ENCODE results near the gene TRAK1. TPM values are rescaled to one million over a fixed set of nuclear protein-coding genes. Genes with fewer than 3 reads are reported as not detected.

Gene TRAK1
- total and polyA plus RNA-seq, 10 of the 15 experiments (the other 5 are each of a cell fraction or from before 2014, with no cell fraction given) = 6.6 to 46.2 (median 23.7) TPM

GRCh38 chr3:42205800-42206514, 114.8 kb downstream of the TRAK1 start (continued):
- TF ChIP-seq NFIC (IDR thresholded peaks at IDR 0.05; ENCODE audit: low read depth, low read length) (0 out of 2 replicates have a peak, but pooled peaks have one; percentile 36), SUPT20H (IDR thresholded peaks at IDR 0.05; ENCODE audit: borderline replicate concordance, control insufficient read depth, low read depth, low read length) (no peak), SUZ12 (IDR thresholded peaks at IDR 0.05; ENCODE audit: unreplicated experiment) (no peak), ATF2 (IDR thresholded peaks at IDR 0.05; ENCODE audit: low read length) (peak; percentile 48), IKZF2 (IDR thresholded peaks at IDR 0.05) (peak in 1 of 2 experiments; percentile 43; a peak in 2 of 4 replicates)

GRCh38 chr3:42209917-42210316, 118.8 kb downstream of the TRAK1 start:
- no peak overlapping the region for H3K4me2 ChIP-seq (ENCODE audit: control insufficient read depth, insufficient read depth)
- no peak for TF ChIP-seq PRDM15 (CRISPR knock-in tag; IDR thresholded peaks at IDR 0.05)
- no peak overlapping the region for H3K9ac ChIP-seq (ENCODE audit: control insufficient read depth, insufficient read depth, low read length)
- FAIRE-seq = no peak
- no peak overlapping the region for H3K4me3 ChIP-seq
- H3K9me3 ChIP-seq (replicated peaks; ENCODE audit: control insufficient read depth, insufficient read depth, low read length) = no peaks in the 10 kb centered on the region
- no peak for DNase-seq (ENCODE audit: low read depth, low spot score)
- in situ Hi-C loops (cut with MboI) (no loop called here), intact Hi-C loops (cut with micrococcal nuclease; ENCODE audit: unreplicated experiment) (no loop called here)
- no peaks in the 10 kb centered on the region for H3K79me2 ChIP-seq (ENCODE audit: control insufficient read depth, insufficient read depth, low read length)
- ChIA-PET SMC1A (ENCODE audit: uncharacterized antibody, unreplicated experiment) (interaction anchor here (1.1 to 1.8 kb wide), 5 partner anchors 14 to 90 kb away, joined by 3 to 8 read pairs (median 6); no protein-coding TSS in a partner anchor), CTCF (interaction anchor here (1.0 kb wide), 1 partner anchor 19 kb away, joined by 4 read pairs; no protein-coding TSS in a partner anchor), RAD21 (ENCODE audit: unreplicated experiment) (no interaction called here), POLR2A (no interaction called here)
- no peak for ATAC-seq
- H2AFZ ChIP-seq (ENCODE audit: control insufficient read depth, low read depth, low read length) = no peak overlapping the region
- H4K20me1 ChIP-seq (ENCODE audit: control insufficient read depth, insufficient read depth) = no peaks in the 10 kb centered on the region
- no peak overlapping the region for H3K27ac ChIP-seq (ENCODE audit: control insufficient read depth, insufficient read depth)
- H3K27me3 ChIP-seq (replicated peaks in 1 of 2; ENCODE audit: control insufficient read depth in 2 of 2, insufficient read depth in 2 of 2, low read length in 1 of 2) = no peaks in the 10 kb centered on the region
- WGBS (ENCODE audit: insufficient coverage, insufficient replicate concordance, low lambda C conversion rate, missing lambda C conversion rate) = 90% methylated on average over 10 of the region's 12 CpGs
- peaks cover 12 to 18% of the 10 kb centered on the region in 2 experiments for H3K36me3 ChIP-seq (ENCODE audit: control insufficient read depth in 2 of 2, insufficient read depth in 2 of 2, low read length in 1 of 2)
- no TSS peak for BruUV-seq (replicated peaks)
- peaks cover 43% of the 10 kb centered on the region for H3K4me1 ChIP-seq (ENCODE audit: control insufficient read depth, insufficient read depth, low read length)

All from GM12878 (cell line).